NCI-H82 treated with DMSO at 0.1 percent for 48 hours (cell line): ENCODE results near the gene HARS2.
A peak's percentile ranks its signal among the peaks of the same experiment; 100 is the strongest.
"Not testable (repeated sequence)": the region's sequence is repeated elsewhere in the genome, so short reads cannot be mapped to it uniquely, and the experiment has no call there.

Experiments
- DNase-seq: peaks from one replicate; lab custom pipeline; 2025; ENCODE audit not compliant: unreplicated experiment; lab: John Stamatoyannopoulos, UW

The HARS2 gene

GRCh38 chr5:140696891-140697492 is 5.7 kb downstream of the HARS2 start:
- DNase-seq: no peak

DNA sequence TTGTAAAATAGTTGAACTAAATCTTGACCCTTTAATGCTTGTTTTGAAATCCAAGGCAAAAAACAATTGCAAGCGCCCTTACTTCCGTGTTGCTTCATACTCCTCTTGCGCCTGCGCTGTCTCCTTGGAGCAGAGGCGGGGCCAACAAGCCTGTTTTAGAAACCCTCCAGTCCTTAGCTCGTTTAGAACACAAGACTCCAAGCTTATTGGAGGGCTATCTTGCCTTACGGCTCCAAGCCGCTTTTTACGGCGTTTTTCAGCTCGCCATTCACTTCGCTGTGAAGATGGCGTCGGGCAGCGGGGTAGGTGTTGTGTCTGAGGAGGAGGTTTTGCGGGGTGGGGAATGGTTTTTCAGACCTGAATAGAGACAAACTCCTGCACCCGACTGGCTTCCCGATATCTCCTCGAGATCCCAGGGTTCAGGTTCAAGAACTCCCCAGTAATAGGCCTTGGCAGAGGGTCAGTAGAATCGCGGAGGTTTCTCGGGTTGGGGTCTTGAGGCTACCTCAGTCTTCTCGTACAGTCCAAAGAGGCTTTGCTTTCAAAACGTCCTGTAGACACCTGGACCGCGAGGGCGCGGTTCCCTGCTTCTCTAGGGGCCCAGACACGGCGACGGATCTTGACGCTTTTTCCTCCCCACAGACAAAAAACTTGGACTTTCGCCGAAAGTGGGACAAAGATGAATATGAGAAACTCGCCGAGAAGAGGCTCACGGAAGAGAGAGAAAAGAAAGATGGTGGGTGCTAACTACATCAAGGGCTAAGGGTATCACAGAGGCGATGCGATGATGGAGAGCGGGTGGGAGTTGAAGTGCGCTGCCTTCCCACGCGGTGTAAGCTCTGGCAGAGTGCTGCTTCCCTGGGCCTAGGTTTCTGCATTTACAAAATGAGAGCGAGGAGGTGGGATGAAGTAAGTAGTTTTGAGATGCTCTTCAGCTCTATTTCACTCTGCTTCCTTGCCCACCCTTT is 9.2 kb downstream of the HARS2 start, which contains the start of gene ZMAT2:
Gene ZMAT2, plus strand, starts transcription at position 271 of the 968 bp plus-strand sequence. Its CDS starts 14 bp downstream, at position 285.
- peak; percentile 90 for DNase-seq

DNA sequence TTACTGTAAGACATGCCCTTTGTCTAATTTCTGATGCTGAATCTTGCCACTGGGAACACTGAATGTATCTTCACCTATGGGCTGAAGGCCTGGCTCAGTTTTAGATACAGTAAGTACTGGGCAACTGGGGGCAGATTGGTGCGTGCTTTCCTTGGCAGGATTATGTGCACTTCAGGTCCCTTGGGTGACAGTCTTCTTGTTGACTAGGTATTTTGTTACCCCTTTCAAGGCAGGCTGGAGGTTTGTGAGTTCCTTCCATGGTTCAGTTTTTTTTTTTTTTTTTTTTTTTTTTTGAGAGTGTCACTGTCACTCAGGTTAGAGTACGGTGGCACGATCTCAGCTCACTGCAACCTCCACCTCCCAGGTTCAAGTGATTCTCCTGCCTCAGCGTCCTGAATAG is 16.6 kb downstream of the HARS2 start:
- DNase-seq: no peak

DNA sequence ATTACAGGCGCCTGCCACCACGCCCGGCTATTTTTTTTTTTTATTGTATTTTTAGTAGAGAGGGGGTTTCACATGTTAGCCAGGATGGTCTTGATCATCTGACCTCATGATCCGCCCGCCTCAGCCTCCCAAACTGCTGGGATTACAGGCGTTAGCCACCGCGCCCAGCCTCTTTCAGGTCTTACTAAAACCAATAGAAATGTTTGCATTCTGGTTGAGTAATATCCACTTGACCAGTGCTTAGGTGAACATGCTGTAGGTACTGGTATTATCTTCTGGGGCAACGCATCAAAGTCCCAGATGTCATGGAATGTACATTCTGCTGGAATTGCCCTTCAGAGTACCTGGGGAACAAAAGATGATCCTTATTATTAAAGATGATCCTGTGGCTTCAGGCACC is 17.5 kb downstream of the HARS2 start:
- not testable (repeated sequence) for DNase-seq

DNA sequence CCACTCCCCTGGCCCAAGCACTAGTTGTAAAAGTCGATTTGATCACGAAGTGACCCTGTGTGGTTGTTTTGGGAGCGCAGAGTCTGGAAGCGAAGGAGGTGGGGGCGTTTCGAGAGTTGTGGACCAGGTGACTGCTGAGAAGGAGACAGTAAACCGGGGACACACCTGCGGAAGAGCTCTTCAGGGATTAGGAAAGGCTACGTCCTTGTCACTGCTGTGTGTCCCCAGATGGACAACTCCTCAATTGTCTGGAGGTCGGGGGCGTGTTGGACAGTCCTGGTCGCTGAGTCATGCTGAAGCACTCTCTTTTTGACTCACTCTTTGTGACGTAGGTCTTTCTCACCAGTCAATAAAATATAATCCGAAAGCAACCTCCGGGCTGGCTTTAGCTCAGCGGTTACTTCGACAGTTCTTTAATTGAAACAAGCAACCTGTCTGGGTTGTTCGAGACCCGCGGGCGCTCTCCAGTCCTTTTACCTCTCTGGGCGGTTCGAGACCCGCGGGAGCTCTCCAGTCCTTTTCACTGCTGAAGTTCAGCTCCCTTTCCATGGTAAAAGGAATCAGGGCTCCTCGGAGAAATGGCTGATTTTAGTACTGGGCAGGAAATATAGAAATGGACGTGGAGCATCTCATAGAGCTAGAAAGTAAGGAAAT is 19.8 kb downstream of the HARS2 start:
- DNase-seq: peak; percentile 79

GRCh38 chr5:140711794-140712193 is 20.5 kb downstream of the HARS2 start:
- DNase-seq: no peak

GRCh38 chr5:140713562-140714094 is 22.4 kb downstream of the HARS2 start:
- no peak for DNase-seq

GRCh38 chr5:140716238-140716637 is 25.0 kb downstream of the HARS2 start:
- not testable (repeated sequence) for DNase-seq

DNA sequence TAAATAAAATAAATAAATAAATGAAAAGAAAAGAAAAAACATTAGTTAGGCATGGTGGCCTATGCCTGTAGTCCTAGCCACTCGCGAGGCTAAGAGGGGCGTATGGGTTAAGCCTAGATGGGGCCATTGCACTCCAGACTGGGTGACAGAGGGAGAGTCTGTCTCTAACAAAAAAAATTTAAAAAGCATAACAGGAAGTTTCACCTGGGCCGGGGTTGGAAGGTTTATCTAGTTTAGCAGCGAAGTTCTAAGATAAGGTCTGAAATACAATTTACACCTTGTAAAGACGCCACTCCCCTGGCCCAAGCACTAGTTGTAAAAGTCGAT is 27.0 kb downstream of the HARS2 start:
- no peak for DNase-seq

GRCh38 chr5:140720738-140721137 is 29.5 kb downstream of the HARS2 start:
- not testable (repeated sequence) for DNase-seq

DNA sequence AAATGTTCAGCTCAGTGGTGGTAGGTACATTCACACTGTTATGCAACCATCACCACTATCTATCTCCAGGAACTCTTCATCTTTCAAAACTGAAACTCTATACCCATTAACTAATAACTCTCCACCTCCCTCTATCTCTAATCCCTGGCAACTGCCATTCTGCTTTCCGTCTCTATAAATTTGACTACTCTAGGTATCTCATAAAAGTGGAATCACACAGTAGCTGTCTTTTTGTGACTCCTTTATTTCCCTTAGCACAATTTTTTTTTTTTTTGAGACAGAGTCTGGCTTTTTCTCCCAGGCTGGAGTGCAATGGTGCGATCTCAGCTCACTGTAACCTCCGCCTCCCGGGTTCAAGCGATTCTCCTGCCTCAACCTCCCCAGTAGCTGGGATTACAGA is 30.1 kb downstream of the HARS2 start:
- DNase-seq: peak; percentile 5

GRCh38 chr5:140725799-140726471 is 34.7 kb downstream of the HARS2 start:
- DNase-seq: peak; percentile 55

DNA sequence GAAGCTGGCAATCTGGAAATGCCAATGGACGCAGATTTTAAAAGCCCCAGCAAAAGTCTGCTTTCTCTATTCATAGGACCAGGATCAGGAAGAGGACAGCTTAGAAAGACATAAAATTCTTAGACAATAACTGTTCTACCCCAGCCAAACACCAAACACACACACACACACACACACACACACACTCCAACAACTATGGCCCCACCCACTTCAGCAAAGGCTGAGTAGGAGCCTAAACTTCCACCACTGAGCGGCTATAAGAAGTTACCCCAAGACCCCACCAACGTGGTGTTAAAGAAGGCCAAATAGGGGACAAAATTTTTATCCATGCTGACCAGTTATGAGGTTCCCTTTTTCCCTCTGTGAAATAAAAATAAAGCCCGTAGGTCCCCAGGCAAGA is 41.8 kb downstream of the HARS2 start:
- no peak for DNase-seq

- DNase-seq: no peak
Measured at GRCh38 chr5:140734354-140734753, 43.1 kb downstream of the HARS2 start.

DNA sequence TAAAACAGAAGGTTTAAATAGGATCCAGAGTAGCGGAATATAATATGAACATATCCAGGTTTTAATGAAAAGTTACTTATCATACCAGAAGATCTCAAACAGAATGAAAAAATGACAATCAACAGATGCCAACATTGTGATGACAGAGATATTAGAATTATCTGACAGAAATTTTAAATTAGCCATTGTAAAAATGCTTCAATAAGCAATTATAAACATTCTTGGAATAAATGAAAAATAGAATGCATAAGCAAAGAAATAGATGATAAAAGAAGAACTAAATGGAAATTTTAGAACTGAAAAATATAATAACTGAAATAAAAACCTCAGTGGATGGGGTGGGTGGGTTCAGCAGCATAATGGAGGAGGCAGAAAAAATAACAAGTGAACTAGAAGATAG is 46.2 kb downstream of the HARS2 start:
- DNase-seq: no peak

- DNase-seq: no peak
Measured at GRCh38 chr5:140741967-140742366, 50.7 kb downstream of the HARS2 start.
